ENCODE results near the gene ZNRF1. TPM values are rescaled to one million over a fixed set of nuclear protein-coding genes. Genes with fewer than 3 reads are reported as not detected.
"Not testable (repeated sequence)": the region's sequence is repeated elsewhere in the genome, so short reads cannot be mapped to it uniquely, and the experiment has no call there.

ZNRF1 gene
- total RNA-seq, 2 donors from 2014 or later: 27.7 to 29.7 TPM

DNA sequence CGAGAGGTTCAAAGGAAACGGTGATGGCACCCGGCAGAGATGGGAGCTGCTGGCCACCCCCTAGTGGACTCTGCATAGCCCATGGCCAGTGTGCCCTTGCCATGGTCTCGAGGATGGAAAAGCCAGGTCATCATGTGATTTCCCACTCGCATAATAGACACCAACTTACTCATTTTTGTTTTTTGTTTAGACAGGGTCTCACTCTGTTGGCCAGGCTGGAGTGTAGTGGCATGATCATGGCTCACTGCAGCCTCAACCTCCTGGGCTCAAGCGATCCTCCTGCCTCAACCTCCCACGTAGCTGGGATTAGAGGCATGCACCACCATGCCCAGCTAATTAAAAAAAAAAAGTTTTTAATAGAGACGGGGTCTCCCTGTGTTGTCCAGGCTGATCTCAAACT is 90.1 kb downstream of the ZNRF1 start:
- H3K36me3 ChIP-seq: no peaks in the 10 kb centered on the region
- H3K27ac ChIP-seq: no peak overlapping the region
- no peak for DNase-seq
- TF ChIP-seq, protein P1, sequence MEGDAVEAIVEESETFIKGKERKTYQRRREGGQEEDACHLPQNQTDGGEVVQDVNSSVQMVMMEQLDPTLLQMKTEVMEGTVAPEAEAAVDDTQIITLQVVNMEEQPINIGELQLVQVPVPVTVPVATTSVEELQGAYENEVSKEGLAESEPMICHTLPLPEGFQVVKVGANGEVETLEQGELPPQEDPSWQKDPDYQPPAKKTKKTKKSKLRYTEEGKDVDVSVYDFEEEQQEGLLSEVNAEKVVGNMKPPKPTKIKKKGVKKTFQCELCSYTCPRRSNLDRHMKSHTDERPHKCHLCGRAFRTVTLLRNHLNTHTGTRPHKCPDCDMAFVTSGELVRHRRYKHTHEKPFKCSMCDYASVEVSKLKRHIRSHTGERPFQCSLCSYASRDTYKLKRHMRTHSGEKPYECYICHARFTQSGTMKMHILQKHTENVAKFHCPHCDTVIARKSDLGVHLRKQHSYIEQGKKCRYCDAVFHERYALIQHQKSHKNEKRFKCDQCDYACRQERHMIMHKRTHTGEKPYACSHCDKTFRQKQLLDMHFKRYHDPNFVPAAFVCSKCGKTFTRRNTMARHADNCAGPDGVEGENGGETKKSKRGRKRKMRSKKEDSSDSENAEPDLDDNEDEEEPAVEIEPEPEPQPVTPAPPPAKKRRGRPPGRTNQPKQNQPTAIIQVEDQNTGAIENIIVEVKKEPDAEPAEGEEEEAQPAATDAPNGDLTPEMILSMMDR (IDR thresholded peaks at IDR 0.05): no peak
- H3K4me1 ChIP-seq: peaks cover 7% of the 10 kb centered on the region
- no peaks in the 10 kb centered on the region for H3K9me3 ChIP-seq
- intact Hi-C loops (cut with DNase I): no loop called here
- no peak overlapping the region for H3K4me3 ChIP-seq
- no peak overlapping the region for H3K9ac ChIP-seq (ENCODE audit: low read depth in 2 of 2, low read length in 2 of 2)
- H3K27me3 ChIP-seq: no peaks in the 10 kb centered on the region

DNA sequence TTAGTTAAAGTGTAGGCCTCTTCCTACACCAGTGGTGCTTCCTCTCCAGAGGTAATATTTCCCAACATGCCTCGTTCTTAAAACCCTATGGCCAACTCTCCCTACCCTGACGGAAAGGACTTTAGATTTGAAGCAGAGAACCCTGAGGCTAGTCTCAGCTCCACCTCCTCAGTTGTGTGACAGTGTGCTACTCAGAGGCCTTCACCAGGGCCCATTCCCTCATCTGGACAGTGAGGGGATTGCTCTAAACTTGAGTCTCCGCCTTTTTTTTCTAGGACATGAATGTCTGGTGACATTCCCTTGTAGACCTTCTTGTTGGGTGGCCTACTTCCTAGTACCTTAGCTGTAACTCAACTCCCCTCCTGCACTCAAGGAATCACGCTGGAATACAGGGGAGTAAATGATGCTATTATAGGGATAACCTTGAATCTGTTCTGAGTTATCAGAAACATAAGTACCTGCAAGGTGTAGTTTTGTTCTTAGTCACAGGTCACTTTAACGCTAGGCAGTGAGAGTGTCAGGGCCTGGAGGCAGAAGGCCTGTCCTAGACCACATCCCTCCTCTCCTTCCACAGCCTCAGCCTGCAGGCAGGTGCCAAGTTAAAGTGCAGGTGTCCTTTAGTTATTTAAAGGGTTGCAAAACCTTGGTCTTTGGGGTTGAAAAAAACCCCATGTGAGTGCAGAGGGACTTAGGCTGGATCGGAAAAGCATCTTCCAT is 90.8 kb downstream of the ZNRF1 start:
- Histone ChIP-seq H3K4me3 (no peak overlapping the region), H3K4me1 (peaks cover 7% of the 10 kb centered on the region), H3K9ac (ENCODE audit: low read depth in 2 of 2, low read length in 2 of 2) (no peak overlapping the region), H3K27me3 (no peaks in the 10 kb centered on the region), H3K9me3 (no peaks in the 10 kb centered on the region), H3K36me3 (no peaks in the 10 kb centered on the region), H3K27ac (no peak overlapping the region)
- DNase-seq: no peak
- TF ChIP-seq, protein P1 (IDR thresholded peaks at IDR 0.05): no peak
- intact Hi-C loops (cut with DNase I): no loop called here

DNA sequence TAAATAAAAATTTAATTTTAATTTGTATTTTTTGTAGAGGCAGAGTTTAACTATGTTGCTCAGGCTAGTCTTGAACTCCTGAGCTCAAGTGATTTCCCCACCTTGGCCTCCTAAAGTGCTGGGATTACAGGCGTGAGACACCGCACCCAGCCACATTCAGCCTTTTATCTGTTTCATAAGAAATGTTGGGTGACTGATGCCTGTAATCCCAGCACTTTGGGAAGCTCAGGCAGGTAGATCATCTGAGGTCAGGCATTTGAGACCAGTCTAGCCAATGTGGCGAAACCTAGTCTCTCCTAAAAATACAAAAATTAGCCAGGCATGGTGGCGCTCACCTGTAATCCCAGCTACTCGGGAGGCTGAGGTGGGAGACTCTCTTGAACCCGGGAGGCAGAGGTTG is 92.1 kb downstream of the ZNRF1 start:
- H3K4me1 ChIP-seq; H3K36me3 ChIP-seq; H3K9me3 ChIP-seq; H3K27ac ChIP-seq; intact Hi-C loops (cut with DNase I); H3K4me3 ChIP-seq; DNase-seq; H3K9ac ChIP-seq (ENCODE audit: low read depth in 2 of 2, low read length in 2 of 2); H3K27me3 ChIP-seq: not testable (repeated sequence)

DNA sequence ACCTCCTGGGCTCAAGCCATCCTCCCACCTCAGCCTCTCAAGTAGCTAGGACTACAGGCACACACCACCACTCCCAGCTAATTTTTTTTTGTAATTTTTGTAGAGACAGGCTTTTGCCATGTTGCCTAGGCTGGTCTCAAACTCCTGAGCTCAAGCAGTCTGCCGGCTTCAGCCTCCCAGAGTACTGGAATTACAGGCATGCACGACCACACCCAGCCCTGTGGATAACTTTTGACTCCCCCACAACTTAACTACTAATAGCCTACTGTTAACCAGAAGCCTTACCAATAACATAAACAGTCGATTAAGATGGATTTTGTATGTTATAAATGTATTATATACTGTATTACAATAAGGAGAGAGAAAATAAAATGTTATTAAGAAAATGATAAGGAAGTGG is 92.8 kb downstream of the ZNRF1 start:
- DNase-seq; H3K9me3 ChIP-seq; intact Hi-C loops (cut with DNase I); H3K9ac ChIP-seq (ENCODE audit: low read depth in 2 of 2, low read length in 2 of 2); H3K27ac ChIP-seq; H3K36me3 ChIP-seq; H3K27me3 ChIP-seq; H3K4me1 ChIP-seq; H3K4me3 ChIP-seq: not testable (repeated sequence)

DNA sequence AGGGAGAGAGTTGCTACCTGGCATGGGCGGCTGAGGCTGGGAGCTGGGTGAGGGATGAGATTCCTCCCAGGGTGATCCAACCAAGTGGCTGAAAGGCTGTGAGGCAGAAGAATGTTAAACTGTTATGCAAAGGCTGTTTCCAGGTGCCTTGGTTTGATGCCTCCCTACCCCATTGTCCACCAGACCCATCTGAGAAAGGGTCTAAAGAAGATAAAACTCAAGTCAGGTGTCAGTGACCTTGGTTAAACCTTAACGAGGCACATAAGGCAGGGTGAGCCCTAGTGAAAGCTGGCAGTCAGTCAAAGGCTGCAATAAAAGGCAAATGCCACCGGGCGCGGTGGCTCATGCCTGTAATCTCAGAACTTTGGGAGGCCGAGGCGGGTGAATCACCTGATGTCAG is 94.0 kb downstream of the ZNRF1 start:
- no peaks in the 10 kb centered on the region for H3K27me3 ChIP-seq
- TF ChIP-seq, protein P1 (IDR thresholded peaks at IDR 0.05): no peak
- DNase-seq: peak; percentile 88
- H3K9ac ChIP-seq (ENCODE audit: low read depth in 2 of 2, low read length in 2 of 2): no peak overlapping the region
- intact Hi-C loops (cut with DNase I): no loop called here
- H3K27ac ChIP-seq: no peak overlapping the region
- no peaks in the 10 kb centered on the region for H3K36me3 ChIP-seq
- H3K4me1 ChIP-seq: peaks cover 3% of the 10 kb centered on the region
- no peaks in the 10 kb centered on the region for H3K9me3 ChIP-seq
- H3K4me3 ChIP-seq: no peak overlapping the region

DNA sequence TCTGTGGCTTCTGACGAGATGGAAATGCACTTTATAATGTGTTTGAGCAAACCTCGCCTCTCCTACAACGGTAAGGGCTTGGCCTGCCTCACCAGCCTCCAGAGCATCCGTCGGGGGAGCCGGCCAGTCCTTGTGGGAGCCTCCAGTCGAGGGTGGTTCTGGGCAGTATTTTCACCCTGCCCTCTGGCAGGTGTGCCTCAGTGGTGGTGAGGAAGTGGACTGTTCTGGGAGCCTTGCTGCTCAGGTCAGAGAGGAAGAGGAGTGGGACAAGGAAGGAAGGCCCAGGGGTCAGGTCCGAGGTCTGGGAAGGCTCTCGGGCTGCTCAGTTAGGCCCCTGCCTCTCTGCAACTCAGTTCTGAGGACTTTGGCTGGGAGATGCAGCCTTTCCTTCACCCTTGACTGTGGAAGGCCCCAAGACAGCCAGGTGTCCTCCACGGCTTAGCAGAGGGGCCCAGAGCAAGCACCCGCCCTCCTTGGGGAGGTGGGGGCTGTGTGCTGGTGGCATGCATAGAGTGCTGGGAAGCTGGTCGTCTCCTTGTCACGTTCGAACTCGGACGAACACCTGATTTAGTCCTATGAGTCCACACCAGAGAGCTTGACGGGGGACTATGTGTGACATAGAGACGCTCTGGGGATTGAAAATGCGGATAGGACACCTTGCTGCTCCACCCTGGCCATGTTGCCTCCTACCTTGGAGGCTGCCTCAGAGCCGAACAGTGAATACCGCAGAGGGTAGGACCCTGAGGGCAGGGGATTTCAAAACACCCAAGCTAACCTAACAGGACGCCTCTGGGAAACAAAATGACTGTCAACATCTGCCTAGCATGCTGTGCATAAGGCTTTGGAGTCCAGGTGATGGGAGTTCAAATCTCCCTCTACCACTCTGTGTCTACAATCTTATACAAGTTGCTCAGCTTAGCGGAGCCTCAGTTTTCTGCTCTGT is 95.0 kb downstream of the ZNRF1 start:
- Histone ChIP-seq H3K27ac (no peak overlapping the region), H3K4me1 (no peaks in the 10 kb centered on the region), H3K9me3 (no peaks in the 10 kb centered on the region), H3K27me3 (no peaks in the 10 kb centered on the region), H3K36me3 (no peaks in the 10 kb centered on the region), H3K4me3 (no peak overlapping the region), H3K9ac (ENCODE audit: low read depth in 2 of 2, low read length in 2 of 2) (no peak overlapping the region)
- TF ChIP-seq, protein P1 (IDR thresholded peaks at IDR 0.05): no peak
- intact Hi-C loops (cut with DNase I): no loop called here
- no peak for DNase-seq
